NCI-H2196 treated with DMSO at 0.1 percent for 48 hours (cell line): ENCODE results near the gene CYP20A1.

Experiments
- DNase-seq: peaks from one replicate; lab custom pipeline; 2025; ENCODE audit not compliant: unreplicated experiment; lab: John Stamatoyannopoulos, UW

Gene CYP20A1

GRCh38 chr2:203354966-203355365, 116.1 kb downstream of the CYP20A1 start:
- DNase-seq, result no peak
